Testis (tissue), 2 donors: ENCODE data around the gene CFB.

ENCODE experiments used
- POLR2A ChIP-seq: fragments of 450-650 bp; IDR thresholded peaks from one replicate; pipeline ENCODE4 v1.6.1; 2017; ENCODE audit warnings: antibody characterized with exemption, mild to moderate bottlenecking, moderate library complexity
- TF ChIP-seq, protein P1 (sequence below), 3 experiments: fragments of 450-650 bp in 2 of 3; fragments of 200-600 bp in 1 of 3; sonication (generic) in 1 of 3; IDR thresholded peaks; one replicate each; pipeline ENCODE4 v1.5.1; 2016 to 2019; ENCODE audit warnings: antibody characterized with exemption in 3 of 3, mild to moderate bottlenecking in 2 of 3, moderate library complexity in 1 of 3

DNA sequence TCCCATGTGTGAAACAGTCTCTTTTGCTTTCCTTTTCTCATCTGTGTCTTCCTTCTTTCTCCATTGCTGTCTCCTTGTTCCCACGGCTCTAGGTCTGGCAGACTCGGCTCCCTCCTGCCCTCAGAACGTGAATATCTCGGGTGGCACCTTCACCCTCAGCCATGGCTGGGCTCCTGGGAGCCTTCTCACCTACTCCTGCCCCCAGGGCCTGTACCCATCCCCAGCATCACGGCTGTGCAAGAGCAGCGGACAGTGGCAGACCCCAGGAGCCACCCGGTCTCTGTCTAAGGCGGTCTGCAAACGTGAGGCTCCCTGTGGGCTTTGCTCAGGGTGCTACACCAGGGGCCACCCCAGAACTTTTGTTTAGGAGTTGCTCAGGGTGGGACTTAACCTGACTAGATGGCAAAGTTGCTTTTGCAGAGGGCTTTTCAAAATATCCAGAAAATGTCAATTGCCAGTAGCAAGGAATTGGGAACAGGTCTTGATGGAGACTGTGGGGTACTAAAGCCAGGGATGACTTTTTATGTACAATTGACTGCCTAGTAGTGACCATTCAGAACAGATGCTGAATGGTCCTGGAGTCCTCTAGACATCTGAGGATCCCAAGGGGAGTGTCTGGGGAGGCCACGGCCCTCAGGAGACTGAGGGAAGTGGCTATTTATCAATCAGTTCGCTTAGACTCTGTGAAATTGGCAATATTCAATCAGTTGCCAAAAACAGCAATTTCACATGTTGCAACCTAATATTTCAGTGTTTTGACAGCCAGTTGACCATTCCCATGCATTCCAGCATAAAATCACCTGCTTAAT lies 17.8 kb upstream of the CFB start:
- TF ChIP-seq, protein P1, sequence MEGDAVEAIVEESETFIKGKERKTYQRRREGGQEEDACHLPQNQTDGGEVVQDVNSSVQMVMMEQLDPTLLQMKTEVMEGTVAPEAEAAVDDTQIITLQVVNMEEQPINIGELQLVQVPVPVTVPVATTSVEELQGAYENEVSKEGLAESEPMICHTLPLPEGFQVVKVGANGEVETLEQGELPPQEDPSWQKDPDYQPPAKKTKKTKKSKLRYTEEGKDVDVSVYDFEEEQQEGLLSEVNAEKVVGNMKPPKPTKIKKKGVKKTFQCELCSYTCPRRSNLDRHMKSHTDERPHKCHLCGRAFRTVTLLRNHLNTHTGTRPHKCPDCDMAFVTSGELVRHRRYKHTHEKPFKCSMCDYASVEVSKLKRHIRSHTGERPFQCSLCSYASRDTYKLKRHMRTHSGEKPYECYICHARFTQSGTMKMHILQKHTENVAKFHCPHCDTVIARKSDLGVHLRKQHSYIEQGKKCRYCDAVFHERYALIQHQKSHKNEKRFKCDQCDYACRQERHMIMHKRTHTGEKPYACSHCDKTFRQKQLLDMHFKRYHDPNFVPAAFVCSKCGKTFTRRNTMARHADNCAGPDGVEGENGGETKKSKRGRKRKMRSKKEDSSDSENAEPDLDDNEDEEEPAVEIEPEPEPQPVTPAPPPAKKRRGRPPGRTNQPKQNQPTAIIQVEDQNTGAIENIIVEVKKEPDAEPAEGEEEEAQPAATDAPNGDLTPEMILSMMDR (IDR thresholded peaks at IDR 0.05), result no peak
- TF ChIP-seq POLR2A, result no peak
